Testis (tissue), 3 donors: Measurements from ENCODE around the gene RELCH. TPM values are rescaled to one million over a fixed set of nuclear protein-coding genes. Genes with fewer than 3 reads are reported as not detected.

Experiments
- DNase-seq: peaks from one replicate; pipeline ENCODE4 v3.0.0-alpha.2; 2019
- H3K27ac ChIP-seq, 2 donors: fragments of 200-600 bp; sonication (generic); one replicate each; pipeline ENCODE4 v1.5.1; 2019
- H3K27me3 ChIP-seq: fragments of 200-600 bp; sonication (generic); one replicate; pipeline ENCODE4 v1.5.1; 2019
- H3K36me3 ChIP-seq: fragments of 200-600 bp; sonication (generic); one replicate; pipeline ENCODE4 v1.5.1; 2017; ENCODE audit warnings: low read depth; ENCODE audit errors: missing control alignments
- H3K4me1 ChIP-seq: fragments of 200-600 bp; sonication (generic); one replicate; pipeline ENCODE4 v1.5.1; 2019
- H3K4me3 ChIP-seq, 2 donors: fragments of 200-600 bp; sonication (generic); one replicate each; pipeline ENCODE4 v1.5.1; 2017 to 2019
- H3K9me3 ChIP-seq: fragments of 200-600 bp; sonication (generic); one replicate; pipeline ENCODE4 v1.5.1; 2017
- POLR2A ChIP-seq: fragments of 450-650 bp; IDR thresholded peaks from one replicate; pipeline ENCODE4 v1.6.1; 2017; ENCODE audit warnings: antibody characterized with exemption, mild to moderate bottlenecking, moderate library complexity
- WGBS, 2 donors: methylation state at CpG; one replicate each; pipeline ENCODE4 v1.1.5; 2018; 5-methylcytosine and 5-hydroxymethylcytosine counted together
- intact Hi-C: fragments of 100-400 bp; cut with DNase I; formaldehyde crosslinking; loops from one replicate; pipeline ENCODE4 v1.15.1; 2023; ENCODE audit warnings: low total_unique reads
- polyA plus RNA-seq: library from polyadenylated mRNA; stranded (reverse); fragments of 350-450 nt; fragmentation: Illumina TruSeq; extraction: RNeasy Lipid Tissue Mini Kit (QIAGEN cat#74804); gene quantifications from one replicate; pipeline ENCODE4 v1.2.3, GENCODE V29; 2014; ENCODE audit warnings: low read depth, low replicate concordance; ENCODE audit not compliant: insufficient read depth
- total RNA-seq, 2 donors: library from RNA; depleted of rRNA; stranded (reverse); fragments of >200 nt; gene quantifications; one replicate each; pipeline ENCODE4 v1.2.3, GENCODE V29; 2016
- TF ChIP-seq, protein P1 (sequence below), 3 experiments: fragments of 450-650 bp in 2 of 3; fragments of 200-600 bp in 1 of 3; sonication (generic) in 1 of 3; IDR thresholded peaks; one replicate each; pipeline ENCODE4 v1.5.1; 2016 to 2019; ENCODE audit warnings: antibody characterized with exemption in 3 of 3, mild to moderate bottlenecking in 2 of 3, moderate library complexity in 1 of 3

Gene RELCH
- total and polyA plus RNA-seq, 3 donors from 2014 or later, result 15.7 to 41.6 (median 27.2) TPM

GRCh38 chr18:62250475-62250874 lies 63.4 kb downstream of the RELCH start:
- intact Hi-C loops, result no loop called here
- H3K27ac ChIP-seq, result no peak overlapping the region
- TF ChIP-seq, protein P1, sequence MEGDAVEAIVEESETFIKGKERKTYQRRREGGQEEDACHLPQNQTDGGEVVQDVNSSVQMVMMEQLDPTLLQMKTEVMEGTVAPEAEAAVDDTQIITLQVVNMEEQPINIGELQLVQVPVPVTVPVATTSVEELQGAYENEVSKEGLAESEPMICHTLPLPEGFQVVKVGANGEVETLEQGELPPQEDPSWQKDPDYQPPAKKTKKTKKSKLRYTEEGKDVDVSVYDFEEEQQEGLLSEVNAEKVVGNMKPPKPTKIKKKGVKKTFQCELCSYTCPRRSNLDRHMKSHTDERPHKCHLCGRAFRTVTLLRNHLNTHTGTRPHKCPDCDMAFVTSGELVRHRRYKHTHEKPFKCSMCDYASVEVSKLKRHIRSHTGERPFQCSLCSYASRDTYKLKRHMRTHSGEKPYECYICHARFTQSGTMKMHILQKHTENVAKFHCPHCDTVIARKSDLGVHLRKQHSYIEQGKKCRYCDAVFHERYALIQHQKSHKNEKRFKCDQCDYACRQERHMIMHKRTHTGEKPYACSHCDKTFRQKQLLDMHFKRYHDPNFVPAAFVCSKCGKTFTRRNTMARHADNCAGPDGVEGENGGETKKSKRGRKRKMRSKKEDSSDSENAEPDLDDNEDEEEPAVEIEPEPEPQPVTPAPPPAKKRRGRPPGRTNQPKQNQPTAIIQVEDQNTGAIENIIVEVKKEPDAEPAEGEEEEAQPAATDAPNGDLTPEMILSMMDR (IDR thresholded peaks at IDR 0.05), result no peak
- TF ChIP-seq POLR2A, result no peak
- H3K4me3 ChIP-seq, result no peak overlapping the region
- DNase-seq, result no peak
- no peaks in the 10 kb centered on the region for H3K4me1 ChIP-seq
- 85 to 88% methylated on average over 2 of the region's 2 CpGs for WGBS, 2 donors
- no peaks in the 10 kb centered on the region for H3K36me3 ChIP-seq
- no peaks in the 10 kb centered on the region for H3K27me3 ChIP-seq
- H3K9me3 ChIP-seq, result no peaks in the 10 kb centered on the region

- Histone ChIP-seq H3K4me3 (no peak overlapping the region), H3K9me3 (no peaks in the 10 kb centered on the region), H3K27ac (no peak overlapping the region), H3K4me1 (no peaks in the 10 kb centered on the region), H3K27me3 (no peaks in the 10 kb centered on the region), H3K36me3 (no peaks in the 10 kb centered on the region)
- DNase-seq, result no peak
- no peak for TF ChIP-seq POLR2A
- TF ChIP-seq, protein P1 (IDR thresholded peaks at IDR 0.05), result no peak
- intact Hi-C loops, result no loop called here
These were observed 71.0 kb downstream of the RELCH start for GRCh38 chr18:62258093-62258492.

GRCh38 chr18:62258616-62259015 lies 71.6 kb downstream of the RELCH start:
- H3K4me3 ChIP-seq, result no peak overlapping the region
- no peaks in the 10 kb centered on the region for H3K9me3 ChIP-seq
- no peak overlapping the region for H3K27ac ChIP-seq
- no peaks in the 10 kb centered on the region for H3K27me3 ChIP-seq
- intact Hi-C loops, result no loop called here
- no peak for DNase-seq
- no peaks in the 10 kb centered on the region for H3K4me1 ChIP-seq
- no peaks in the 10 kb centered on the region for H3K36me3 ChIP-seq
- TF ChIP-seq, protein P1 (IDR thresholded peaks at IDR 0.05), result no peak
- TF ChIP-seq POLR2A, result no peak

DNA sequence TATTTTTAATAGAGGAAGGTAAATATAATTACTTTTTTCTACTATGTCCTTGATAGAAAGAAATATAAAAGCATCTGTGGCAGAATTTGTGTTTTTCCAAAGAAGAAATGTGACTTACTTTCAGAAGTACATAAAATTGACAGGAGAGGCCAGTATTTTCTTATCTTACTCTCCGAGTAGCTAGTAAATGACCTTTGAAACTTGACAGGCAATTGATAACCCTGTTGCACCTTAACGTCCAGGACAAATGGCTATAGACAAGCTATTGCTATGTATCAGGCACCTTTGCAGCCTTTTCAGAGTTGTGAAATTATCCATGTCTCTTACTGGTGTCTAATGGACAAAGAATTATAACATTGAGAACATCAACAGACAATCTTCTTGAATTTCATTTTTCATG lies 75.0 kb downstream of the RELCH start:
- intact Hi-C loops, result no loop called here
- no peak overlapping the region for H3K27ac ChIP-seq
- no peaks in the 10 kb centered on the region for H3K27me3 ChIP-seq
- no peaks in the 10 kb centered on the region for H3K36me3 ChIP-seq
- H3K9me3 ChIP-seq, result no peaks in the 10 kb centered on the region
- H3K4me3 ChIP-seq, result no peak overlapping the region
- WGBS, 2 donors, result 44 to 71% methylated on average over 2 of the region's 2 CpGs
- no peaks in the 10 kb centered on the region for H3K4me1 ChIP-seq
- no peak for DNase-seq
- no peak for TF ChIP-seq POLR2A
- TF ChIP-seq, protein P1 (IDR thresholded peaks at IDR 0.05), result no peak

DNA sequence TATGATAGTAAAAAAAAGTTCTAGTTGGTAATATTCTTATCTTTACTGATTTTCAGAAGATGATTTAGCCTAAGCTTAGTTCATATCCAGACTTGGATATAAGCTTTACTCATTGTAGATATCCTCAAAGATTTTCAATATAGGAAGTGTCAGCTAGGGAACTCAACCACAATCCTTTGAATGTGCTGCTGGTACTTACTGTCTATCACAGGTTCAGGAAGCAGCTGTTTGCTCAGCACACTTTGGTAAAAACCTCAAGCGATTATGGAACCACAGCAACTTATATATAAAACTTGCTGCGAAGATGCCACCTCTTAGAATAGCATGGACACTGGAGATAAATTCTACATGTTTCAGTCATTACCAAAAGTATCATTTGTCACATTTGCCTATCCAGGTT lies 77.9 kb downstream of the RELCH start:
- Histone ChIP-seq H3K27me3 (no peaks in the 10 kb centered on the region), H3K9me3 (no peaks in the 10 kb centered on the region), H3K4me3 (no peak overlapping the region), H3K4me1 (no peaks in the 10 kb centered on the region), H3K27ac (no peak overlapping the region), H3K36me3 (no peaks in the 10 kb centered on the region)
- DNase-seq, result no peak
- TF ChIP-seq POLR2A, result no peak
- TF ChIP-seq, protein P1 (IDR thresholded peaks at IDR 0.05), result no peak
- intact Hi-C loops, result no loop called here
- 79 to 81% methylated on average over 2 of the region's 2 CpGs for WGBS, 2 donors
